Measurements from ENCODE around the gene ZBTB25. TPM values are rescaled to one million over a fixed set of nuclear protein-coding genes. Genes with fewer than 3 reads are reported as not detected.

The ZBTB25 gene
- total RNA-seq, 1 donor from 2014 or later: 9.5 TPM

DNA sequence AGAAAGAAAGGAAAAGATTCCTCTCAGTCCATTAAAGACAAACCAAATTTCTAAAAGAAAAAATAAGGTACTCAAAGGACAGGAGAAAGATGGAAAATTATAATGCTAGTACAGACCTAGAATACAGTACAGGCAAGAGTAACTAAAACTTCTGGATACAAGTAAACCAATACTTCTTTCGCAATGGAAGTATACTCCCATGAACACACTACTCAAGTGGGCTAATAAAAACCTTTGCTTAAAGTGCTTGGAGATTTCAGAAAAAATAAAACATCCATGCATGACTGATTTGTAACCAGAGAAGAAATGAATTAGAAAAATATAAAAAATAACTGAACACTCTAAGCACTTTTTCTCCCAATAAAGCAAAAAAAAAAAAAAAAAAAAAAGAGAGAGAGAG is 3.5 kb downstream of the ZBTB25 start:
- no peaks in the 10 kb centered on the region for H3K27me3 Mint-ChIP-seq (ENCODE audit: low read depth, unreplicated experiment)
- H3K4me1 Mint-ChIP-seq (ENCODE audit: low read depth, unreplicated experiment): peaks cover 17% of the 10 kb centered on the region
- H3K4me3 Mint-ChIP-seq (ENCODE audit: unreplicated experiment): peak overlapping the region; percentile 13
- Histone ChIP-seq H3K27me3 (ENCODE audit: insufficient read depth, low read length) (no peaks in the 10 kb centered on the region), H4K20me1 (ENCODE audit: insufficient read depth, low read length) (no peaks in the 10 kb centered on the region), H3K4me2 (ENCODE audit: low read length) (no peak overlapping the region), H3K9ac (ENCODE audit: low read length) (no peak overlapping the region), H2AFZ (ENCODE audit: low read depth, low read length) (no peak overlapping the region), H3K9me3 (ENCODE audit: insufficient read depth, low read depth, low read length) (no peaks in the 10 kb centered on the region), H3K27ac (ENCODE audit: low read depth, low read length) (no peak overlapping the region), H3K36me3 (ENCODE audit: insufficient read depth, low read length) (no peaks in the 10 kb centered on the region), H3K4me3 (ENCODE audit: insufficient read depth, low read depth, low read length) (no peak overlapping the region), H3K4me1 (ENCODE audit: insufficient read depth, low read length) (peaks cover 20% of the 10 kb centered on the region), H3K79me2 (ENCODE audit: insufficient read depth, low read length) (peaks cover 50% of the 10 kb centered on the region)
- FAIRE-seq (no peak), DNase-seq (ENCODE audit: low read depth) (no peak)
- H3K9me3 Mint-ChIP-seq (ENCODE audit: unreplicated experiment): no peaks in the 10 kb centered on the region
- no peaks in the 10 kb centered on the region for H3K36me3 Mint-ChIP-seq (ENCODE audit: low read depth, unreplicated experiment)
- no peak for TF ChIP-seq EZH2 (IDR thresholded peaks at IDR 0.05; ENCODE audit: insufficient read depth, low read length)
- TF ChIP-seq, protein P1, sequence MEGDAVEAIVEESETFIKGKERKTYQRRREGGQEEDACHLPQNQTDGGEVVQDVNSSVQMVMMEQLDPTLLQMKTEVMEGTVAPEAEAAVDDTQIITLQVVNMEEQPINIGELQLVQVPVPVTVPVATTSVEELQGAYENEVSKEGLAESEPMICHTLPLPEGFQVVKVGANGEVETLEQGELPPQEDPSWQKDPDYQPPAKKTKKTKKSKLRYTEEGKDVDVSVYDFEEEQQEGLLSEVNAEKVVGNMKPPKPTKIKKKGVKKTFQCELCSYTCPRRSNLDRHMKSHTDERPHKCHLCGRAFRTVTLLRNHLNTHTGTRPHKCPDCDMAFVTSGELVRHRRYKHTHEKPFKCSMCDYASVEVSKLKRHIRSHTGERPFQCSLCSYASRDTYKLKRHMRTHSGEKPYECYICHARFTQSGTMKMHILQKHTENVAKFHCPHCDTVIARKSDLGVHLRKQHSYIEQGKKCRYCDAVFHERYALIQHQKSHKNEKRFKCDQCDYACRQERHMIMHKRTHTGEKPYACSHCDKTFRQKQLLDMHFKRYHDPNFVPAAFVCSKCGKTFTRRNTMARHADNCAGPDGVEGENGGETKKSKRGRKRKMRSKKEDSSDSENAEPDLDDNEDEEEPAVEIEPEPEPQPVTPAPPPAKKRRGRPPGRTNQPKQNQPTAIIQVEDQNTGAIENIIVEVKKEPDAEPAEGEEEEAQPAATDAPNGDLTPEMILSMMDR (IDR thresholded peaks at IDR 0.05; ENCODE audit: insufficient read depth, low read depth, low read length): no peak
- H3K27ac Mint-ChIP-seq (ENCODE audit: unreplicated experiment): peak overlapping the region; percentile 8

- H3K79me2 ChIP-seq (ENCODE audit: insufficient read depth, low read length): peaks cover 23% of the 10 kb centered on the region
- DNase-seq (ENCODE audit: low read depth) (no peak), FAIRE-seq (no peak)
- TF ChIP-seq, protein P1 (IDR thresholded peaks at IDR 0.05; ENCODE audit: insufficient read depth, low read depth, low read length): no peak
- no peak for TF ChIP-seq EZH2 (IDR thresholded peaks at IDR 0.05; ENCODE audit: insufficient read depth, low read length)
- Mint-ChIP-seq H3K27ac (ENCODE audit: unreplicated experiment) (no peak overlapping the region), H3K4me3 (ENCODE audit: unreplicated experiment) (no peak overlapping the region), H3K4me1 (ENCODE audit: low read depth, unreplicated experiment) (peaks cover 6% of the 10 kb centered on the region), H3K27me3 (ENCODE audit: low read depth, unreplicated experiment) (no peaks in the 10 kb centered on the region), H3K36me3 (ENCODE audit: low read depth, unreplicated experiment) (peaks cover 2% of the 10 kb centered on the region), H3K9me3 (ENCODE audit: unreplicated experiment) (no peaks in the 10 kb centered on the region)
- H3K4me3 ChIP-seq (ENCODE audit: insufficient read depth, low read depth, low read length): no peak overlapping the region
- H3K27me3 ChIP-seq (ENCODE audit: insufficient read depth, low read length): no peaks in the 10 kb centered on the region
- no peaks in the 10 kb centered on the region for H3K9me3 ChIP-seq (ENCODE audit: insufficient read depth, low read depth, low read length)
- no peak overlapping the region for H3K9ac ChIP-seq (ENCODE audit: low read length)
- H3K27ac ChIP-seq (ENCODE audit: low read depth, low read length): no peak overlapping the region
- no peaks in the 10 kb centered on the region for H4K20me1 ChIP-seq (ENCODE audit: insufficient read depth, low read length)
- H3K4me1 ChIP-seq (ENCODE audit: insufficient read depth, low read length): peaks cover 6% of the 10 kb centered on the region
- H2AFZ ChIP-seq (ENCODE audit: low read depth, low read length): no peak overlapping the region
- no peaks in the 10 kb centered on the region for H3K36me3 ChIP-seq (ENCODE audit: insufficient read depth, low read length)
- no peak overlapping the region for H3K4me2 ChIP-seq (ENCODE audit: low read length)
Measured at GRCh38 chr14:64496764-64497163, 6.9 kb downstream of the ZBTB25 start.

DNA sequence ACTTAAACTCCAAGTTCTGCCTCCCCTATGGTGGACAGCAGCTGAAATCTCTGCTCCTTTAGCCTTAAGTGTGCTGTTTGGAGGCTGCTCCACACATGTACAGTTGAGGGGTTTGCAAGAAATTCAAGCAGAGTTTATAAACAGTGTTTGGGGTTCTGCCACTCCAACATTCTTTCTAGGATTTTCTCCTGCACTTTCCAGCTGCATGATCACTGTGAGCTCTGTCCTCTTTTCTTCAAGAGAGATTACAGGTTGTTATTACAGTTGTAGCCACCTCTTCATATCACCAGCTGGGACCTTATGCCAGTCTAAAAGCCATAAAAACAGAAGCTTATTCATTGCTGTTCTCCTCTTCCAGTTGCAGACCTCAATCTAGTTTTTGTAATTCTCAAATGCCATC is 8.4 kb downstream of the ZBTB25 start:
- H3K9ac ChIP-seq (ENCODE audit: low read length): no peak overlapping the region
- H3K27me3 ChIP-seq (ENCODE audit: insufficient read depth, low read length): no peaks in the 10 kb centered on the region
- no peaks in the 10 kb centered on the region for H3K9me3 ChIP-seq (ENCODE audit: insufficient read depth, low read depth, low read length)
- no peak overlapping the region for H3K27ac ChIP-seq (ENCODE audit: low read depth, low read length)
- no peak overlapping the region for H2AFZ ChIP-seq (ENCODE audit: low read depth, low read length)
- DNase-seq (ENCODE audit: low read depth): no peak
- Mint-ChIP-seq H3K9me3 (ENCODE audit: unreplicated experiment) (no peaks in the 10 kb centered on the region), H3K36me3 (ENCODE audit: low read depth, unreplicated experiment) (peaks cover 6% of the 10 kb centered on the region), H3K27me3 (ENCODE audit: low read depth, unreplicated experiment) (no peaks in the 10 kb centered on the region), H3K27ac (ENCODE audit: unreplicated experiment) (no peak overlapping the region), H3K4me1 (ENCODE audit: low read depth, unreplicated experiment) (no peaks in the 10 kb centered on the region), H3K4me3 (ENCODE audit: unreplicated experiment) (no peak overlapping the region)
- H3K4me3 ChIP-seq (ENCODE audit: insufficient read depth, low read depth, low read length): no peak overlapping the region
- no peak for FAIRE-seq
- no peaks in the 10 kb centered on the region for H3K4me1 ChIP-seq (ENCODE audit: insufficient read depth, low read length)
- H4K20me1 ChIP-seq (ENCODE audit: insufficient read depth, low read length): peaks cover 9% of the 10 kb centered on the region
- peaks cover 14% of the 10 kb centered on the region for H3K79me2 ChIP-seq (ENCODE audit: insufficient read depth, low read length)
- H3K36me3 ChIP-seq (ENCODE audit: insufficient read depth, low read length): no peaks in the 10 kb centered on the region
- H3K4me2 ChIP-seq (ENCODE audit: low read length): no peak overlapping the region
- TF ChIP-seq, protein P1 (IDR thresholded peaks at IDR 0.05; ENCODE audit: insufficient read depth, low read depth, low read length): no peak
- no peak for TF ChIP-seq EZH2 (IDR thresholded peaks at IDR 0.05; ENCODE audit: insufficient read depth, low read length)

Data from astrocyte (in vitro differentiated cells and primary cell).